22Rv1 (cell line): ENCODE data around the gene FIBIN.

ENCODE experiments used
- H3K27ac ChIP-seq: fragments of 450-650 bp; 2 replicates; pipeline ENCODE4 v1.5.1; 2017
- CTCF ChIP-seq: fragments of 450-650 bp; IDR thresholded peaks from 2 replicates; pipeline ENCODE4 v1.5.1; 2017; ENCODE audit warnings: mild to moderate bottlenecking
- ZFX ChIP-seq: fragments of 450-650 bp; IDR thresholded peaks from 2 replicates; pipeline ENCODE4 v1.6.1; 2017; ENCODE audit warnings: antibody characterized with exemption, borderline replicate concordance

Gene FIBIN

GRCh38 chr11:27024865-27025264, 31.0 kb downstream of the FIBIN start:
- H3K27ac ChIP-seq: no peak overlapping the region

GRCh38 chr11:27025312-27025955, 31.5 kb downstream of the FIBIN start:
- TF ChIP-seq CTCF: no peak
- no peak for TF ChIP-seq ZFX
- H3K27ac ChIP-seq: no peak overlapping the region

More at GRCh38 chr11:27024865-27025264, 31.0 kb downstream of the FIBIN start:
- TF ChIP-seq ZFX (no peak), CTCF (no peak)

GRCh38 chr11:27025957-27026733, 32.2 kb downstream of the FIBIN start:
- no peak for TF ChIP-seq ZFX
- no peak for TF ChIP-seq CTCF
- H3K27ac ChIP-seq: no peak overlapping the region

- no peak overlapping the region for H3K27ac ChIP-seq
- no peak for TF ChIP-seq ZFX
- TF ChIP-seq CTCF: no peak
Observed at GRCh38 chr11:27028561-27028965, 34.7 kb downstream of the FIBIN start.

GRCh38 chr11:27029966-27030365, 36.1 kb downstream of the FIBIN start:
- no peak for TF ChIP-seq ZFX
- no peak for TF ChIP-seq CTCF
- H3K27ac ChIP-seq: no peak overlapping the region

- TF ChIP-seq ZFX (no peak), CTCF (no peak)
- no peak overlapping the region for H3K27ac ChIP-seq
Observed at GRCh38 chr11:27031754-27032153, 37.8 kb downstream of the FIBIN start.

GRCh38 chr11:27039873-27040272, 46.0 kb downstream of the FIBIN start:
- no peak overlapping the region for H3K27ac ChIP-seq
- TF ChIP-seq CTCF (0 out of 2 replicates have a peak, but pooled peaks have one; percentile 3), ZFX (no peak)
